ENCODE data around the gene ZNF737.
"Not testable (repeated sequence)": the region's sequence is repeated elsewhere in the genome, so short reads cannot be mapped to it uniquely, and the experiment has no call there.

Gene ZNF737
- long read RNA-seq = 0 reads

GRCh38 chr19:20565321-20566018, at the start of gene ZNF737:
Gene ZNF737, minus strand, starts transcription at chr19:20565781. Its CDS starts 141 bp downstream, at chr19:20565640.
- DNase-seq (ENCODE audit: low read depth in 1 of 2, low spot score in 1 of 2) = peak; percentile 37 to 96
- Histone ChIP-seq H3K4me3 (replicated peaks; ENCODE audit: insufficient read depth, low read length) (peak within 1 kb of the TSS; percentile 35), H3K27me3 (ENCODE audit: insufficient read depth, poor library complexity, severe bottlenecking) (no peaks in the 10 kb centered on the region), H3K27ac (replicated peaks) (peak within 1 kb of the TSS; percentile 86)
- TF ChIP-seq CTCF (IDR thresholded peaks at IDR 0.05; ENCODE audit: insufficient read depth, low read length) (no peak), GABPA (IDR thresholded peaks at IDR 0.05; ENCODE audit: low read depth) (no peak), POLR2AphosphoS5 (IDR thresholded peaks at IDR 0.05; ENCODE audit: low read depth) (peak; percentile 73; the same call in 1 of the 2 replicates), REST (IDR thresholded peaks at IDR 0.05; ENCODE audit: insufficient replicate concordance, low read depth) (peak; percentile 63)

- not testable (repeated sequence) for H3K27me3 ChIP-seq (ENCODE audit: insufficient read depth, poor library complexity, severe bottlenecking); H3K27ac ChIP-seq (replicated peaks); DNase-seq (ENCODE audit: low read depth in 1 of 2, low spot score in 1 of 2); H3K4me3 ChIP-seq (replicated peaks; ENCODE audit: insufficient read depth, low read length)
These were observed 49.4 kb upstream of the ZNF737 start for GRCh38 chr19:20614971-20615370.

DNA sequence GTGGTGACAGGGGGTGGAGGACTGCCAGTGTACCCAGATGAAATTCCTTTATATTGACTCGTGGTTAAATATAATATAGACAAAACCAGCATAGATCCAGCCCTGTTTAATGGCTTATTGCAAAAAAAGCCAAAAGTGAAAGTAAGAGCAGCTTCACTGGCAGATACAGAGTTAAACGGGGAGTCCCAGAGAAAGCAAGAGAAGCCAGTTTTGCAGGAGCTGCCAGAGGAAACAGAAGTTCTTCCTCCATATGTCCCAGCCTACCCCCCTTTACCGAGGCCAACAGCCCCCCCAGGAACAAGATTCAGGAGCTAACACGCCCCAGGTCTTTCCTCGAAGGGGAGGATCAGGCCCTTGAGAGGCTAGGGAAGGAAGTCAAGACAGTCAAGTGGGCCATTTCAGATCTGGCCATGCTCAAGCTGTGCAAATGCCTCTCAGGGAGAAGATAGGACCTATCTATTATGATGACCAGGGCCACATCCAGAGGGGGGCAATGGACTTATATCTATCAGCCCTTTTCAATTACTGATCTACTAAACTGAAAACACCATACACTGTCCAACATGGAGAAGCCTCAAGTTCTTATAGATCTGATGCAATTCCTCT, 47.2 kb upstream of the ZNF737 start:
- no peak overlapping the region for H3K27ac ChIP-seq (replicated peaks)
- no peak overlapping the region for H3K4me3 ChIP-seq (replicated peaks; ENCODE audit: insufficient read depth, low read length)
- DNase-seq (ENCODE audit: low read depth in 1 of 2, low spot score in 1 of 2) = no peak
- H3K27me3 ChIP-seq (ENCODE audit: insufficient read depth, poor library complexity, severe bottlenecking) = no peaks in the 10 kb centered on the region
- no peak for TF ChIP-seq REST (IDR thresholded peaks at IDR 0.05; ENCODE audit: insufficient replicate concordance, low read depth)
- TF ChIP-seq POLR2AphosphoS5 (IDR thresholded peaks at IDR 0.05; ENCODE audit: low read depth) = no peak
- no peak for TF ChIP-seq GABPA (IDR thresholded peaks at IDR 0.05; ENCODE audit: low read depth)
- TF ChIP-seq CTCF (IDR thresholded peaks at IDR 0.05; ENCODE audit: insufficient read depth, low read length) = no peak
- no peak for TF ChIP-seq SPI1 (IDR thresholded peaks at IDR 0.05; ENCODE audit: borderline replicate concordance, low read depth)

DNA sequence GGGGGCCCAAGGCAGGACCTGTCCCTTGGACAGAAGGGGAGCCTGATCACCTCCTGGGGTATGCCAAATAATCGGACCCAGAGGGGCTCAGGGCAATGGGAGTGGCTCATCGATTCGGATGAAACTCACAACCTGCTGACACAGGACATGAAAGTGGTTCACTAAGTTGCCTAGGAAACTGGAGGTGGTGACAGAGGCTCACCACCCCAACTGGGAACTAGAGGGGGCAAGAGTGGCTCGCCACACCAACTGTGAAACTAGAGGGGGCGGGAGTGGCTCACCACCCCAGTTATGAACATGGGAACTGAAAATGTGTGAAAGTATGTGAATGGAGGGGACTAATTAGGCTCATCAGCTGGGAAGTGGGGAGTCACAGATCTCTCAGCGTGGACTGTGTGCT, 46.3 kb upstream of the ZNF737 start:
- no peak overlapping the region for H3K27ac ChIP-seq (replicated peaks)
- no peak for DNase-seq (ENCODE audit: low read depth in 1 of 2, low spot score in 1 of 2)
- no peak overlapping the region for H3K4me3 ChIP-seq (replicated peaks; ENCODE audit: insufficient read depth, low read length)
- no peaks in the 10 kb centered on the region for H3K27me3 ChIP-seq (ENCODE audit: insufficient read depth, poor library complexity, severe bottlenecking)
- TF ChIP-seq CTCF (IDR thresholded peaks at IDR 0.05; ENCODE audit: insufficient read depth, low read length) (no peak), POLR2AphosphoS5 (IDR thresholded peaks at IDR 0.05; ENCODE audit: low read depth) (no peak), GABPA (IDR thresholded peaks at IDR 0.05; ENCODE audit: low read depth) (no peak), REST (IDR thresholded peaks at IDR 0.05; ENCODE audit: insufficient replicate concordance, low read depth) (no peak), SPI1 (IDR thresholded peaks at IDR 0.05; ENCODE audit: borderline replicate concordance, low read depth) (no peak)
